ENCODE results near the gene MRPL21. TPM values are rescaled to one million over a fixed set of nuclear protein-coding genes. Genes with fewer than 3 reads are reported as not detected.

The MRPL21 gene
- total and polyA plus RNA-seq, 2 of the 8 experiments (the other 6 are each of a cell fraction or from before 2014, with no cell fraction given), result 102 to 107 TPM

- no peak for TF ChIP-seq CTBP2 (IDR thresholded peaks at IDR 0.05; ENCODE audit: borderline replicate concordance, insufficient read depth, insufficient read length, low read length)
- no peak for TF ChIP-seq RXRA (IDR thresholded peaks at IDR 0.05; ENCODE audit: insufficient read depth, low read depth, low read length)
- TF ChIP-seq TEAD4 (IDR thresholded peaks at IDR 0.05; ENCODE audit: low read depth, low read length), result no peak
Observed at GRCh38 chr11:68881320-68881719, 22.3 kb downstream of the MRPL21 start (continued).
